ENCODE measurements around the gene ERBB4.
"Not testable (repeated sequence)": the region's sequence is repeated elsewhere in the genome, so short reads cannot be mapped to it uniquely, and the experiment has no call there.

ERBB4 gene

DNA sequence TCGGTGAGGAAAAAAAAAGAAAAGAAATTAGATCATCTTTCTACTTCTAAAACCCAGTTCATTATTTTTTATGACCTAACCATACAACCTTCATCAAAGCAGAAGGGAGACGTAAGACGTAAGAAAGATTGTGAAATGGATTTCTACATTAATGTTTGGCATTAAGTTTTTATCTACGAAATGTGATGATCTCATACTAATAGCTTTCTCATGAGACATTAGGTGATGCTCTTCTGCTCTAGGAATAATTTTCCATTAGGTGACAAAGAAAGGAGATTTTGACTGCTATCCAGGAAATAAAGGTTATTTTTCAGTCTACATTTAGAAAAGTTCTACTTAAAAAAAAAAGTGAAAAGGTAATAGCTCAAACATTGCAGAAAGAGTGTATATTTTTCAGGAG lies 748.6 kb downstream of the ERBB4 start:
- FAIRE-seq: no peak

DNA sequence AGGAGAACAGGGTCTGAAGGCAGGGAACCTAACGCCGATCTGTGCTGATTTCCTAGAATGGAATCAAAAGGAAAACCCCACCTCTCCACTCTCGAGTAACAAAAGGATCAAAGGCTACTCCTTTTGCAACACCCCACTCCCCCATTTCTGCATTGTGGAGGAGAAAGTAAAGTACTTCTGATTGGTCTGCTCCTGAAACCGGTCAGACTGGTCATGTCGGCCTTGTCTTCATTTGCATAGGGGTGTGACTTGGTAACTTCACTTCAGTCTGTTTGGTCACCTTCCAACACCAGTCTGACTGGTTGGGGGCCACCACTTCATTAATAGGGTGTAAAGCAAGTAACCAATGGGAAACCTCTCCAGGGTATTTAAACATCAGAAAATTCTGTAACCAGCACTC lies 771.9 kb downstream of the ERBB4 start:
- no peak for FAIRE-seq

DNA sequence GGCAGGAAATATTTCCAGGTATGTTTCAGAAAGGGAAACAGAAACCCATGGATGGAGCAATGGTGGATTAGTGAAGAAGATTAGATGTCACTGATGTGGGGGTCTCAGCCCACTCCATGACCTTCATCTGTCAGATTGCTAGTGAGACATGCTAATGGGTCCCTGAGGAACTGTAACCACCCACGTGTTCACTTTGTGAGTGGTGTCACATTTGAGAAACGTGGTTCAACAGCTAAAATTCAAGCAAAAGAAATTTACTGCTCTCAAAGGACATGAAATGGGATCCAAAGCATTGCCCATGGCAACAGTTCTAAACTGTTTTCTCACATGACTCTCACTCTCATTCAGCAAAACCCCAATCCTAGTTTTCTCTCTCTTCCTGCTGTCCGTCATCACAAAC lies 776.1 kb downstream of the ERBB4 start:
- no peak for FAIRE-seq

DNA sequence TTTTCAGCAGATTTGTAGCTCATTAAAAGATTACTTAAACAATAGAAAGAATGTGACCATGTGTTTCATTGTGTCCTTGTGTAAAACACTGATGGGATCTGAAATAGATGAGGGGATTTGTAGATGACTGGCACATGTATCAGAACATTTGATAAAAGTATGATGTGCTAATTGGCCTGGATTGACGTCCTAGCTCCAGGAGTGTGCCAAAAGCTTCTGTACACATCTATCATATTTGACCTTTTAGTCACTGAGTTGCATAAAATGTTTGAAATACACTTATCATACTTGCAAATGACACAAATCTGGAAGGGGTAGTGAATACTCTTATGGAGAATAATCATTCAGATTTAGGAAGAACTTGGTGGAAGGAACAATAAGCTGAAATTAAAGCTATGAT lies 778.5 kb downstream of the ERBB4 start:
- no peak for FAIRE-seq

DNA sequence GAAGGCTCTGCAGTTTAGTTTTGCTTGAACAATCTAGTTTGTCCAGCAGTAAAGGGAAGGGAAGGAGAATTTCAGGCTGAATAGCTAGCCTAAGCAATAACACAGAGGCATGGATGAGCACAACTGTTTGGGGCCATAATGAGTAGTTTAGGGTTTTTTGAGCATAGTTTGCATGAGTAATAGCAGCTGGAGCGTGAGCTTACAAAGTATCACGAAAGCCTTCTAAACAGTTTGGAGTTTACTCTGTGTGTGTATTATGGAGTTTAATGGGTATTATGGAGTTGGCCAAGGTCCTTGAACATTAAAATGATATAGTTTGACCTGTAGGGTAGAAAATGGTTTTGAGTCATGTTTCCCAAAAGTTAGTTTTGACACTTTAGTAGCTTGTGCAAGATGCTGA lies 782.3 kb downstream of the ERBB4 start:
- no peak for FAIRE-seq

DNA sequence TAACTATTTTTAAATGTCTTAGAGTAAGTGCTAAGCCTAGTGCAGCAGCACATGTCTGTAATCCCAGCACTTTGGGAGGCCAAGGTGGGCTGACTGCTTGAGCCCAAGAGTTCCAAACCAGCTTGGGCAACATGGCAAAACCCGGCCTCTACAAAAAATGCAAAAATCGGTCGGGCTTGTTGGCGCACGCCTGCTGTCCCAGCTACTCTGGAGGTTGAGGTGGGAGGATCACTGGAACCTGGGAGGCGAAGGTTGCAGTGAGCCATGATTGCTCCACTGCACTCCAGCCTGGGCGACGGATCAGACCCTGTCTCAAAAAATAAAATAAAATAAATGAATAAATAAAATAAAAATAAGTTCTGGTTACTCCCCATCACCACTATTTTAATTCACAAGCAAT lies 783.4 kb downstream of the ERBB4 start:
- no peak for FAIRE-seq

DNA sequence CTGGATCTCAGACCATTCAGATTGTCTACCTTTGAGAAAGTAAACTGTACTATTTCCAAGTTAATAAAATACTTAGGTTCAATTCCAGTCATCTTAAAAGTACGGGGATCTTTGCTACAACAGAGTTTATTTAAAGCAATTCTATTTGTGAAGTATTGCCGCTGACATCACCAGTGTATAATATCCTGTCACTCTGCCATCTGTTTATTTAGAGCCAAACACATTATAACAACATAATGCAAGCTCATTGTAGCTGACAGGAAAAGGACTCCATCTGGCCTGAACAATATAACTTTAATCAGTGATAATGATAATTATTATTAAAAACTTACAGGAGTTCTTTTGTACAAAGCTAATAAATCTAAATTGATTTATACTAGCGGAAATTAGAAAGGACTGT lies 786.8 kb downstream of the ERBB4 start:
- FAIRE-seq: no peak

DNA sequence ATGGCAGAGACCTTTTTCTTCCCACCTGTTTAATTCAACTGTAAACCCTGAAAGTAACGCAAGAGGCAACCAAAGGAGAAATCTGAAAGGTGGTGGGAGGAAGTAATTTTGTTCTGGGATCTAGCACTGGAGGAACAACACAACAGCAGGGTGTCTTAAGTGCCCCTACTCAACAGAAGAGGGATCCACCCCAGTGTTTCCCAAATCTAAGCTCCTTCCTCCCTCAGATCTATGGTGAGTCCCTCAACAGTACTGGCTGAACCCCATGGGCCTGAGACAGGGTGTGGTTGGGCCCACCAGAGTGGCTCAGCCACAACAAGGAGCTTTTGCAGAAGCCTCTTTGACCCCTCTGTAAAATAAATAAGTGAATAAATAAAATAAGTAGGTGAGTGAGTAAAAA lies 790.3 kb downstream of the ERBB4 start:
- no peak for FAIRE-seq

DNA sequence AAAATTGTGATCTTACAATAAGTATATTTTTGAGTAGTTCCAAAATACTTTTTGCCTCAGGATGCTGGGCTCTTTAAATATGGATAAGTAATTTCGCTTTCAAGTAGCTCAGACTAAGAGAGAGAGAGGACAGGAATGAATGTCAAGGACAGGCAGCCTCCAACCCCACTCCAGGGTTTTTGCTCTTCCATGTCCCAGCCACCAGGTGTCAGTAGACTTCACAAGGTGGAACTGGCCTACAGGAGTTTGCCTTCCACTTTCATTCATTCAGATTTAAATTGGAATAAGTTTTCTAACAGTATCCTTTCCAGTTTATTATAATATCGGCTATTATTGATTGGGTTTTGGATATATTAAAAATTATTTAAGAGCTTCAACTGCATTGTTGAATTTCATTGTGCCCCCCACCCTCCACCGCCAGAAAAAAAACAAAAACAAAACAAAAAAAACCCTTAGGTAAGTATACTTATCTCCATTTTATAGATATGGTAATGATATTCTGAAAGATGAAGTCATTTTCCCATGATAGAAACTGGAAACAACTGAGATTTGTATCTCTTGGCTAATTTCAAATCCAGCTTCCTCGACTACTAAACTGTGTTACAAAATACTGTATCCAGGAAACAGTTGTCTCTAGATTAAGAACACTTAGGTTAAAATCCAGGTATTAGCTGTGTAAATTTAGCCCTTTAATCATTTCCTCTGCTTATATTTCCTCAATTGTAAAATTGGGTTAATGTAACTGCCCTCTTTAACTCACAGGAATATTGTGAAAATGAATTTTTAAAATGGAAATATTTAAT lies 793.1 kb downstream of the ERBB4 start:
- peak; percentile 93 for FAIRE-seq

DNA sequence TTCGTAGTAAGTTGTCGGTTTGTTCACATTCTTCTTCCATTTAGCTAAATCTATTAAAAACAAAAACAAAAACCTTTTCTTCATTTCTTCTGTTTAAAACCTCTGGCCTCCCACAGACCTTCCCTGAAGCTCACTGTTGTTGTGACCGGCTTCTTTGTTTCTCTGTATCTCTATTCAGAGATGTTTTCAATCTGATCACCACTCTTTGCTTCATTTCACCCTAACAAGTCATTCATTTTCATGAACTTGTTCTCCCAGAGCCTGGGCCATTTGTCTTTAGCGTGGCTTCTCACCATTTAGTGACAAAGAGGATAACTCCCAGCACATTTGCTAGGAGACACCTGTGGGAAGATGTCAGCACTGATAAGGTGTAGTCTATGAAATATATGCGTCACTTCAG lies 794.2 kb downstream of the ERBB4 start:
- FAIRE-seq: no peak

DNA sequence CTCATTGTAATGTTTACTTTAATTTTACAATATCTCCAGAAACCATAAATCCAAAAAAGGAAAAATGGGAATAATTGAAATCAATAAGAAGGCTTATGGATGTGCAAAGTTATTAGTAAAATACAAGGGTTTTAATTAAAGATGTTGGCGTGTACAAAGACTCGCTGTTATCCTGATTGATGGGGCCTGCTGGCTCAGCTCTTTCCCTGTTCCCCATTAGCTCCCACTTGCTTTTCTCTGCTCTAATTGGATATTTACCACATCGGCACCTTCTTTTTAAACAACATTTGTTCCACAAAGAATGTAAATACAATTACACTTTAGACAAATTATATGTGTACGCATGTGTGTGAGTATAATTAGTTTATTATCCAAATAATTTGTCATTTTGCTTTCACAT lies 796.6 kb downstream of the ERBB4 start:
- no peak for FAIRE-seq

DNA sequence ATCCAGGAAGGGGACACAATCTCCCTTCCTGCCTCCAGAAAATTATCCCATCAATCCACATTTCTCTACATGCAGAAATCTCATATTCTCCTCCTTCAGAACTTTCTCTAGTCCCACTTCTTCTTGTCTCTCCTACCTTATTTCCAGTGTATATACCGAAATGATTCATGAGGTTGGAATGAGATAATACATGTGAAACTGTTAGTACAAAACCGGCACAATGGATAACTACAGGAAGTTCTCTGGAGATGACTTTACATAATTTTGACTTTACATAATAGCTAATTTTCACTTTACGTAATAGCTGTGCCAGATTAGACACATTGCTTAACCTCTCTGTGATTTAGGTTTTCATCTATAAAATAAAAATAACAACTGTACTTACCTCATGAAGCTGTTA lies 801.3 kb downstream of the ERBB4 start:
- no peak for FAIRE-seq

DNA sequence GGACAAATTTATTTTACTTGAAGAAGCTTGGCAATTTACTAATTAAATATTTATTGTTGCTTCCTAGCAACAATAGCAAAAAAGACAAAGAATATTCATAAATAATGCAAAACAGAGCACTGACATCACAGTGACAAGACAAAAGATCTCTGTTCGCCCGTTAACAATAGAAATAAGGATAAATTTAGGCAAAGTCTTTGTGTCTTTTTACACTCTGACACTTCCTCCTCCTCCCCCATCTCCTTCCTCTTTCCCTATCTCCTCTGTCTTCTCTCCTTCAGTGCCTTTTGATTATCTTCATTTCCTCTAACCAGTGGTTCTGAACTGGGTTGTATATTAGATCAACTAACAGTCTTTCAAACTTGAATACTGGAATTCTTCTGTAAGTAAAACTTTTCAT lies 808.4 kb downstream of the ERBB4 start:
- no peak for FAIRE-seq

DNA sequence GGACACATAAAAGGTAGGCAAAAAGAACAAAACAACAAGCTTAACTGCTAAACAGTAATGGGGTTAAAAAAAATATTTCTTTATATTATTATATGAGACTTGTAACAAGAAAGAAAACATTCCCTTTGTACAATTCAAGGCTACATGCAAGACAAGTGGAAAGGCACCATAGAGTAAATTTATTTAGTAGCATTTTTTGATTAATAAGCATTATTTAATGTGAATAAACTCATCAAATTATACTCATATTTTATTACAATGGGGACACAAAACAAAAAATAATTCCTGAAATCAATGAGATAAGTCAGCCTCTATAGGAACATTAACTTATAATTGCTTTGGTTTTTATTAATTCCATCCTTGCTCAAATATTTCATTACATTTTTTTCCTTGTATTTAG lies 809.2 kb downstream of the ERBB4 start:
- FAIRE-seq: no peak

DNA sequence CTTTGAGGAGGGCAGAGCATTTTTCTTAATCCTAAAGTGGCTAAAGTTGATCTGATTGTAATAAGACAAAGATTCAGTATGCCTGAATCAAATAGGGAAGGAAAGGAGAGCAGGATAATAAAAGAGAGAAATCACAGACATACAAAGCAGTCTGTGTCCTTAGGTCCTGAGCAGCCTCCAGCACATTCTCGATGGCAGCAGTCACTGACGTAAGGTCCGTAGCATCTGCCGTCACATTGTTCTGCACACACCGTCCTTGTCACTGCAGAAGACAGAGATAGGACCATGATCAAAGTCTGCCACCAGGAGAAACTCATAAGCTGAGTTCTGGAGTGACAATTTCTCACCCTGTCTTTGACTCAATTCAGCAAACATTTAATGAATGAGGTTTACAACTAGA lies 813.7 kb downstream of the ERBB4 start:
- FAIRE-seq: no peak

DNA sequence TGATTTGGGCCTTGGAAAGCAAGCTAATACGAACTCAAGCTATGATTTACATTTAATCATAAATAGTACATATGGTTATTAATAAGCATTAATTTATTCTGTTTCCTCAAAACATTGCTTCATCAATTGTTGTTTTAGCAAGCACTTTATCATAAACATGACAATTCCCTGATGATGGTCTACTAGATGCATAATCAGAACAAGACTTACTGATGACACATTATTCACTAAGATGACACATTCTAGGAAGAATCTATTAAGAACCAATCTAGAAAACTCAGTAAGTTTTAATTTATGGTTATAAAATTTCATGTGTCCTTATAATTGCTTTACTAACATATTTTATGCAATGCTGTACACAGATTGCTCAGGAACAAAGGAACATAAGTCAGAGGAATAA lies 815.2 kb downstream of the ERBB4 start:
- no peak for FAIRE-seq

DNA sequence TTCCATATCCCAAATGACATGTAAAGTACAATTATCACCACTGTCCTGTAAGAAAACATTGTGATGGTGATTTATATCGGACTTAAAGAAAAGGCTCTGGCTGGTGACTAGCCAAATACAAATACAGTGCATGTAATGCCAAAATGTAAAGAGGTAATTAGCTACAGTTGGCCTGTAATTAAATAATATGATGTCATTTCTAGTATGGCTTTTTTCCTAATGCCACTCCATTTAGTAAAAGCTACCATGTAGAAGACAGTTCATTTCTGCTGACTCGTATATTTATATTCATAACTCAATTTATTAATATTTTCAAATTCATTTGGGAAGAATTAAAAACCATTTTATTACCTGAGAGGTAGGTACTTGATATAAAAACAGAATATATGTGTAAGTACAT lies 815.7 kb downstream of the ERBB4 start:
- no peak for FAIRE-seq

DNA sequence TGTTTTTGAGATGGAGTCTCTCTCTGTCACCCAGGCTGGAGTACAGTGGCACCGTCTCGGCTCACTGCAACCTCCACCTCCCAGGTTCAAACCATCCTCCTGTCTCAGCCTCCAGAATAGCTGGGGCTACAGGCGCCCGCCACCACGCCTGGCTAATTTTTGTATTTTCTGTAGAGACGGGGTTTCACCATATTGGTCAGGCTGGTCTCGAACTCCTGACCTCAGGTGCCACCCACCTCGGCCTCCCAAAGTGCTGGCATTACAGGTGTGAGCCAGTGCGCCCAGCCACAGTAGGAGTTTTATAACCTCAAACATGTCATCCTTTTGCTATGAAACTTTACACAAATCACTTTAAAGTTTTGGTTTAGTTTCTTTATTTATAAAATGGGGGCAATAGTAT lies 816.7 kb downstream of the ERBB4 start:
- not testable (repeated sequence) for FAIRE-seq

DNA sequence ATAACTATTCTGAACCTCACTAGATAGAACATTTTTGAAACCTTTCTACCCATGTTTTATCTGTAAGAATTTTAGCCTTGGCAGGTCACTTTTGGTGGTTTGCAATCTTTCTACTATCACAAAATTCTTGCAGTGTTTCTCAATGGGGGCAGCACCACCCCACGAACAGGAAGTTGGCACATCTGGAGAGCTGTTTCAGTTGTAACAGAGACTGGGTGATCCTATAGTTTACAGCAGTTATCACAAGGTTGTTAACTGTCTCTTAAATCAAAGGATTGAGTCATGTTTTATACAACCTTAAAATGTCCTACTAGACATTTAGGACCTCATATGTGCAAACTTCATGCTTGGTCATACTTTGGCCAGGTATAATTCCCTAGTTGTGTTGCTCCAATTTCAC lies 829.2 kb downstream of the ERBB4 start:
- no peak for FAIRE-seq

DNA sequence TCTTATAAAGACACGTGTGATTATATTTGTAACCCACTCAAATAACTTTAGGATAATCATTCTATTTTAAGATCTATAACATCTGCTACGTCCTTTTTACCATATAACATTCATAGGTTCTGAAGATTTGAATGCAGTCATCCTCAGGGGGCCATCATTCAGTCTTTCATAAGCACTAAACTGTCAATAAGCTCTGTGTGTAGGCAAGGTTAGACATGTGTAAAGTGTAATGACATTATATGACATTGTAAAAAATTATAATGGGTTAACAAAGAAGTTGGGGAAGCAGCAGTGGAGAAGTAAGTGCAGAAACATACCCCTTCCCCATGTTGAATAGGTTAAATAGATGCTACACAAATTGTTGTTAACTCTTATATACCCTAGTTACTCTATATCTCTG lies 845.9 kb downstream of the ERBB4 start:
- FAIRE-seq: no peak

DNA sequence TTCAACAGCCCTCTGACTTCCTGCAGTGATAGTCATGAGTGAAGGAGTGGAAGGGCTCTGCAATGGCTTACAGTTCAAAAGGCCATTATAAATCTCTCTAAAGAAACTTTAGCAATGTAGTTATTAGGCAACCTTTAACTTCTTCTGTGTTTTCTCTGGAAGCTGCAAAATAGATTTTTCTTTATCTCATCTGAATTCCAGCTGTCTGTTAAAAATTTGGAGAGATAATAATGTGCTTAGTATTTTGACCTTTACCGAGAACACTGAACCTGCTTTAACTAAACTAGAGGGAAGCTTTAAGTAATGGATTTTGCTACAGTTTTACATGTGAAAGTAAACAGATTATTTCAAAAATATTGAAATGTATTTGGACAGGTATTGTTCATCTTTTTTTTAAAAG lies 847.9 kb downstream of the ERBB4 start:
- no peak for FAIRE-seq

DNA sequence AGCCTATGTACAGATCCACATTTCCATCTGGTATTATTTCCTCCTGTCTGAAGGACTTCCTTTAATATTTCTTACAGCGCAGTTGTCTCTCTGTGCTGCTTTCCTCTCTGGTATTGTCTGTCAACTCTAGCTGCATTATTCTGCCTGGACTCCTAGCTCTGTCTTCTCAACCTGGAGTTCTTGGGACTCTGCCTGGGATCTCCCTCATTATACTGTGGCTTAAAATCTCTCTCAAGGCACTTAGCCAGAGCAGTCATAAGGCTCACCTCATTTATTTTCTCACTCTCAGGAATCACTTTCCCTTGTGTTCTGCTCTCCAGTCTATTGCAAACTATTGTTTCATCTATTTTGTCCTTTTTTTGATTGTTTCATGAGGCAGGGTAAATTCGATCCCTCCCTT lies 850.4 kb downstream of the ERBB4 start:
- no peak for FAIRE-seq

DNA sequence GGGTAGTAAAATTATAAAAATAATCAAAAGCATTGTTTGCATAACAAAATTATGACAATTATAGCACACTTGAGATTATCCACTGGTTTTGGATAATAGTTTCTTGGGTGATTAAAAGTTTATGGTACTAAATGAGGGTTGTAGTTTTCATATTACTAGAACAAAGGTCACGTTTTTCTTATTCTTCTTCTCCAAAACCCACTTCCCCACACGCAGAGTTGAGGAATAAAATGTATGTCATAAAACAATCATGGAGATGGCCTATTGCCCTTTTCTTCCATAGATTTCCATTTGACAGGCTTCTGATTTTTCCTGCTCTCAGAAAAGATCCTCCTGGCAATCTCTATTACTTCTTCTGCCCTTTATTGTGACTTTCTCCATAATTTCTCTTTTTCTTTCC lies 863.9 kb downstream of the ERBB4 start:
- no peak for FAIRE-seq

DNA sequence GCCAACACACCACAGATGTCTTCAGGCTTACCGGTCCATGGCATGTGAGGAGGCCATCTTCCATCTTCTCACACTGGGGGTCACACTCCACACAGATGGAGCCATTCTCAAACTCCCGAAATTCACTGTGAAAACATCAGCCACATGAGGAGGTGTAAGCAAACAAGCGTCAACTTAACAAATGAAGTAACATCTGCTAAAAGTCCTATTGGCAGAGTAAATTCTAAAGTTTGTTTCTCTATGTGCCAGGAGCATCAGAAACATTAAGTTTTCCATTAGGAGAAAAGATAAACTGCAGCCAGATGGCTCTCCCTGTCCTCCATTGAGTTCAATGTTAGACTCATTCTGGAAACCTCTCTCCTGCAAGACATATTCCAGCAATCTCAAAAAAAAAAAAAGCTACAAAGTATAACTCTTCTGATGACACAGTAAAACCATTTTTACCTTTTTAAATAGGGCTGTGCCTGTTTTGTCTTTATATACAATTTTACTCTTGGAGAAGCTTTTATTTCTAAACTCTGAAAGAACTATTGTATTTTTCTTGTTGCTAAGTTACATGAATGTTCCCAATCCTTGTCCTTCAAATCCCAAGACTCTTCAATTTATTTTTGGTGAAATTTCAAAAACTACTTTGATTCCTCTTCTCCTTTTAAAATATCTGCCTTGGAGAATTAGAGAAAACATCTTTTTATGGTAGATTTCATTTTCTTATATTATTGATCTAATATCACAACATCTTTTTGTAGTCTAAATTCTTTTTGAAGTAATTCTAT lies 865.3 kb downstream of the ERBB4 start:
- no peak for FAIRE-seq

DNA sequence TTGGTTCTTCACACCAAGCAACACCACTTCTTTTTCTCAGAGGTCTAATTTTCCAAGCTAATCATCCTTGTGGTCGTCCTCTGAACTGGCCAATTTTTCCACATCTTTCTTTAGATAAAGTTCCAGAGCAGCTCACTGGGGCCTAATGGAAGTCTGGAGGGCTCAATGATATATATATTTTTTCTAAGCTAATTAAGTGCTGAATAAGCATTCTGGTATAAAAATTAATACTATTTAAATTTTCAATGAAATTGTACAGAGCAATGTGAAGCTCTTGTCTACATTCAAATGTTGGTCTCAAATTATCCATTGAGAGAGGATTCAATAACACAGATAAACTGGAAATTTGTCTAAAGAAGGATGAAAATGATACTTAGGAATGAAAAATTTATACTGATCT lies 866.6 kb downstream of the ERBB4 start:
- FAIRE-seq: no peak
